ENCODE measurements around the gene GAL3ST2.

- TF ChIP-seq POLR2AphosphoS5 (IDR thresholded peaks at IDR 0.05) = no peak
- no peak for TF ChIP-seq CTCF (IDR thresholded peaks at IDR 0.05)
Observed at GRCh38 chr2:241811201-241811951, 34.8 kb downstream of the GAL3ST2 start.
